Measurements from ENCODE around the gene MAD1L1. TPM values are rescaled to one million over a fixed set of nuclear protein-coding genes. Genes with fewer than 3 reads are reported as not detected.

The MAD1L1 gene
- total and polyA plus RNA-seq, 2 of the 4 experiments (the other 2 are of a cell fraction): 29.0 to 40.9 TPM

DNA sequence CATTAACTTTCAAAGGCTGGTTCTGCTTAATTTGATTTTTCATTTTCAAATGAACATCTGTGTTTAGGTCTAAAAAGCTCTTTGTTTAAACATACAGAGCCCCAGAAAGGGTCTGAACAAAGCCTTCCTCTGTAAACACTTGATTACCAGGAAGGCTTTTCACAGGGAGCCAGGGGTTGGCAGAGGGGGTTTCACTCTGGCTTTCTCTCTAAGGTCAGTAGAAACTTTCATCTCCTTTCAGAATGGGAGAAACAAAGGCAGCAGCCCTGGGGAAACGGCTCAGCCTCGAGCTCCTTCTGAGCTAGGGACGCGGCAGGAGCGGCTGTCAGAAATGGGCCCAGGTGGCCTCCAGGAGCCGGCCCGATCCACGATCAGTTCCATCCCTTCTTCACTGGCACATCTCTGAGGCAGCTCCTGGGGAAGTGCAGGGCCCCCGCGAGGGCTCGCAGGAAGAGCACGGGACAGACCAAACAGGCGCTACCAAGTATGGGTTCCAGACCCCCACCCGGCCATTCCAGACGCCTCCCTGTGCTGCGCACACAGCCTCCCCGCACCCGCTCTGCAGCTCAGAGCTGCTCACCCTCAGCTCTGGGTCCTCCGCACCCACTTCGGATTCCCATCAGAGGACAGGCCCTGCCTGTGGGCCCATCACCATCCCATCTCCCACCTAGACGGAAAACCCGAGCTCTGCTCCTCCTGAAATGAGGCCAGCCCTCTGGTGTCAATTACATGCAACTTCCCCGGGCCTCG is 124.1 kb downstream of the MAD1L1 start:
- H2BK15ac ChIP-seq (ENCODE audit: low read depth, low read length): no peak overlapping the region
- peak overlapping the region; percentile 62 for H2AK5ac ChIP-seq (ENCODE audit: low read depth, low read length)
- H3K79me1 ChIP-seq (ENCODE audit: low read depth in 1 of 2, low read length in 2 of 2): peaks cover 18 to 45% of the 10 kb centered on the region in 2 experiments; a peak in 3 of 4 replicates
- BruUV-seq (replicated peaks): no TSS peak
- H4K20me1 ChIP-seq (ENCODE audit: insufficient read depth, low read length): no peaks in the 10 kb centered on the region; the same call in 1 of the 2 replicates
- H3K4me1 ChIP-seq (ENCODE audit: control insufficient read depth, insufficient read depth, low read length): peaks cover 43% of the 10 kb centered on the region
- H3K36me3 ChIP-seq (ENCODE audit: control insufficient read depth, insufficient read depth, low read length): no peaks in the 10 kb centered on the region
- DNase-seq (peak; percentile 32), ATAC-seq (ENCODE audit: low read depth) (no peak)
- H4K5ac ChIP-seq (ENCODE audit: low read depth, low read length): peak overlapping the region; percentile 19; the same call in 1 of the 2 replicates
- no peak overlapping the region for H2BK20ac ChIP-seq (ENCODE audit: low read depth, low read length)
- peak overlapping the region in 1 of 2 experiments; percentile 39; a peak in 1 of 4 replicates for H4K8ac ChIP-seq (ENCODE audit: low read depth in 2 of 2, low read length in 2 of 2)
- H3K4me3 ChIP-seq (ENCODE audit: insufficient read depth, low read depth, low read length): no peak overlapping the region
- H3K4ac ChIP-seq (ENCODE audit: low read depth, low read length): peak overlapping the region; percentile 38
- in situ Hi-C loops (cut with MboI; ENCODE audit: low sequenced_read_pairs) (no loop called here), intact Hi-C loops (cut with micrococcal nuclease) (loop anchor here (10.0 kb wide), 1 partner anchor 96 kb away; no protein-coding TSS in a partner anchor), dilution Hi-C loops (cut with HindIII; ENCODE audit: low sequenced_read_pairs, unreplicated experiment) (no loop called here)
- H2BK5ac ChIP-seq (ENCODE audit: low read depth, low read length, poor library complexity, severe bottlenecking): no peak overlapping the region
- H3K9me3 ChIP-seq (ENCODE audit: control insufficient read depth, insufficient read depth, low read length): no peaks in the 10 kb centered on the region
- 57% methylated on average over 14 of the region's 24 CpGs; no CpG with 5 or more reads in 1 of the 2 experiments for WGBS, 2 experiments (ENCODE audit: extremely low coverage in 2 of 2, insufficient read length in 1 of 2)
- H3K56ac ChIP-seq (ENCODE audit: extremely low read depth, insufficient read depth, low read length): no peak overlapping the region
- peak overlapping the region; percentile 42; the same call in 1 of the 2 replicates for H3K27ac ChIP-seq (ENCODE audit: insufficient read depth, low read length)
- H2BK120ac ChIP-seq (ENCODE audit: low read depth, low read length): peak overlapping the region; percentile 35; the same call in 1 of the 2 replicates
- H3K4me2 ChIP-seq (ENCODE audit: low read depth, low read length): no peak overlapping the region; the same call in 1 of the 2 replicates
- H3K9ac ChIP-seq (ENCODE audit: low read depth, low read length): no peak overlapping the region
- no peak overlapping the region for H2AFZ ChIP-seq (replicated peaks; ENCODE audit: low read length, poor library complexity)
- peak overlapping the region; percentile 11; the same call in 1 of the 2 replicates for H3K14ac ChIP-seq (replicated peaks; ENCODE audit: low read depth, low read length)
- H3K18ac ChIP-seq (ENCODE audit: low read depth, low read length): no peak overlapping the region; the same call in 1 of the 2 replicates
- peak overlapping the region; percentile 10; the same call in 1 of the 2 replicates for H3K23ac ChIP-seq (ENCODE audit: low read depth, low read length)
- ChIA-PET CTCF (interaction anchor here (0.6 kb wide), 2 partner anchors 86 to 254 kb away, joined by 3 read pairs; no protein-coding TSS in a partner anchor), POLR2A (ENCODE audit: unreplicated experiment) (no interaction called here)
- H3K9me1 ChIP-seq (ENCODE audit: insufficient read depth, low read length): peaks cover 13% of the 10 kb centered on the region
- peak overlapping the region; percentile 45 for H4K91ac ChIP-seq (ENCODE audit: insufficient read depth, low read depth, low read length)
- no peak overlapping the region for H2AK9ac ChIP-seq (replicated peaks; ENCODE audit: low read depth, low read length, poor library complexity)
- H3K27me3 ChIP-seq (ENCODE audit: control insufficient read depth, insufficient read depth, low read length): no peaks in the 10 kb centered on the region
- TF ChIP-seq BHLHE40 (IDR thresholded peaks at IDR 0.05; ENCODE audit: low read depth, low read length): no peak
- TF ChIP-seq, protein P1, sequence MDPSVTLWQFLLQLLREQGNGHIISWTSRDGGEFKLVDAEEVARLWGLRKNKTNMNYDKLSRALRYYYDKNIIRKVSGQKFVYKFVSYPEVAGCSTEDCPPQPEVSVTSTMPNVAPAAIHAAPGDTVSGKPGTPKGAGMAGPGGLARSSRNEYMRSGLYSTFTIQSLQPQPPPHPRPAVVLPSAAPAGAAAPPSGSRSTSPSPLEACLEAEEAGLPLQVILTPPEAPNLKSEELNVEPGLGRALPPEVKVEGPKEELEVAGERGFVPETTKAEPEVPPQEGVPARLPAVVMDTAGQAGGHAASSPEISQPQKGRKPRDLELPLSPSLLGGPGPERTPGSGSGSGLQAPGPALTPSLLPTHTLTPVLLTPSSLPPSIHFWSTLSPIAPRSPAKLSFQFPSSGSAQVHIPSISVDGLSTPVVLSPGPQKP (IDR thresholded peaks at IDR 0.05; ENCODE audit: borderline replicate concordance, low read depth, low read length): no peak
- TF ChIP-seq POLR2A (IDR thresholded peaks at IDR 0.05; ENCODE audit: low read depth, low read length): no peak
- TF ChIP-seq, protein P2, sequence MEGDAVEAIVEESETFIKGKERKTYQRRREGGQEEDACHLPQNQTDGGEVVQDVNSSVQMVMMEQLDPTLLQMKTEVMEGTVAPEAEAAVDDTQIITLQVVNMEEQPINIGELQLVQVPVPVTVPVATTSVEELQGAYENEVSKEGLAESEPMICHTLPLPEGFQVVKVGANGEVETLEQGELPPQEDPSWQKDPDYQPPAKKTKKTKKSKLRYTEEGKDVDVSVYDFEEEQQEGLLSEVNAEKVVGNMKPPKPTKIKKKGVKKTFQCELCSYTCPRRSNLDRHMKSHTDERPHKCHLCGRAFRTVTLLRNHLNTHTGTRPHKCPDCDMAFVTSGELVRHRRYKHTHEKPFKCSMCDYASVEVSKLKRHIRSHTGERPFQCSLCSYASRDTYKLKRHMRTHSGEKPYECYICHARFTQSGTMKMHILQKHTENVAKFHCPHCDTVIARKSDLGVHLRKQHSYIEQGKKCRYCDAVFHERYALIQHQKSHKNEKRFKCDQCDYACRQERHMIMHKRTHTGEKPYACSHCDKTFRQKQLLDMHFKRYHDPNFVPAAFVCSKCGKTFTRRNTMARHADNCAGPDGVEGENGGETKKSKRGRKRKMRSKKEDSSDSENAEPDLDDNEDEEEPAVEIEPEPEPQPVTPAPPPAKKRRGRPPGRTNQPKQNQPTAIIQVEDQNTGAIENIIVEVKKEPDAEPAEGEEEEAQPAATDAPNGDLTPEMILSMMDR (conservative IDR thresholded peaks at IDR 0.05; ENCODE audit: low read depth, low read length): no peak
- TF ChIP-seq MXI1 (IDR thresholded peaks at IDR 0.05; ENCODE audit: borderline replicate concordance, low read depth, low read length): no peak
- no peak for TF ChIP-seq SMC3 (IDR thresholded peaks at IDR 0.05; ENCODE audit: low read depth, low read length)
- no peak for TF ChIP-seq MAZ (IDR thresholded peaks at IDR 0.05; ENCODE audit: borderline replicate concordance, low read depth, low read length)
- no peak for TF ChIP-seq FOS (IDR thresholded peaks at IDR 0.05; ENCODE audit: low read depth, low read length)
- no peak for TF ChIP-seq RFX5 (IDR thresholded peaks at IDR 0.05; ENCODE audit: low read depth, low read length)
- no peak for TF ChIP-seq CHD1 (IDR thresholded peaks at IDR 0.05; ENCODE audit: low read depth, low read length)
- TF ChIP-seq NFE2L2 (IDR thresholded peaks at IDR 0.05; ENCODE audit: low read depth, low read length): no peak
- no peak for TF ChIP-seq CEBPB (IDR thresholded peaks at IDR 0.05; ENCODE audit: low read depth, low read length)
- TF ChIP-seq, protein P3, sequence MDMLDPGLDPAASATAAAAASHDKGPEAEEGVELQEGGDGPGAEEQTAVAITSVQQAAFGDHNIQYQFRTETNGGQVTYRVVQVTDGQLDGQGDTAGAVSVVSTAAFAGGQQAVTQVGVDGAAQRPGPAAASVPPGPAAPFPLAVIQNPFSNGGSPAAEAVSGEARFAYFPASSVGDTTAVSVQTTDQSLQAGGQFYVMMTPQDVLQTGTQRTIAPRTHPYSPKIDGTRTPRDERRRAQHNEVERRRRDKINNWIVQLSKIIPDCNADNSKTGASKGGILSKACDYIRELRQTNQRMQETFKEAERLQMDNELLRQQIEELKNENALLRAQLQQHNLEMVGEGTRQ (IDR thresholded peaks at IDR 0.05; ENCODE audit: low read depth, low read length): no peak
- TF ChIP-seq RCOR1 (IDR thresholded peaks at IDR 0.05; ENCODE audit: insufficient replicate concordance, low read length): no peak
